ENCODE measurements around the gene MRPS18A. TPM values are rescaled to one million over a fixed set of nuclear protein-coding genes. Genes with fewer than 3 reads are reported as not detected.

MRPS18A gene
- total RNA-seq, 1 donor from 2014 or later: 79.5 TPM

GRCh38 chr6:43699564-43700186, 12.1 kb upstream of the MRPS18A start:
- no peak for FAIRE-seq
- H3K4me3 ChIP-seq (ENCODE audit: low read depth, low read length): no peak overlapping the region

GRCh38 chr6:43698584-43699349, 11.2 kb upstream of the MRPS18A start:
- no peak for FAIRE-seq
- Histone ChIP-seq H3K36me3 (ENCODE audit: control insufficient read depth, insufficient read depth, low read length) (no peaks in the 10 kb centered on the region), H3K27me3 (ENCODE audit: control insufficient read depth, insufficient read depth, low read length) (no peaks in the 10 kb centered on the region), H3K4me3 (ENCODE audit: low read depth, low read length) (no peak overlapping the region)
- DNase-seq (ENCODE audit: low read depth): peak; percentile 27
- no peak for TF ChIP-seq CTCF (IDR thresholded peaks at IDR 0.05; ENCODE audit: insufficient read depth, low read length, severe bottlenecking)

More at GRCh38 chr6:43699564-43700186, 12.1 kb upstream of the MRPS18A start:
- H3K27me3 ChIP-seq (ENCODE audit: control insufficient read depth, insufficient read depth, low read length): no peaks in the 10 kb centered on the region
- DNase-seq (ENCODE audit: low read depth): peak; percentile 83
- no peaks in the 10 kb centered on the region for H3K36me3 ChIP-seq (ENCODE audit: control insufficient read depth, insufficient read depth, low read length)
- no peak for TF ChIP-seq CTCF (IDR thresholded peaks at IDR 0.05; ENCODE audit: insufficient read depth, low read length, severe bottlenecking)

GRCh38 chr6:43697421-43697820, 9.8 kb upstream of the MRPS18A start:
- DNase-seq (ENCODE audit: low read depth) (no peak), FAIRE-seq (no peak)
- no peak for TF ChIP-seq CTCF (IDR thresholded peaks at IDR 0.05; ENCODE audit: insufficient read depth, low read length, severe bottlenecking)
- Histone ChIP-seq H3K36me3 (ENCODE audit: control insufficient read depth, insufficient read depth, low read length) (no peaks in the 10 kb centered on the region), H3K27me3 (ENCODE audit: control insufficient read depth, insufficient read depth, low read length) (no peaks in the 10 kb centered on the region), H3K4me3 (ENCODE audit: low read depth, low read length) (no peak overlapping the region)

GRCh38 chr6:43695967-43696291, 8.3 kb upstream of the MRPS18A start:
- no peak for FAIRE-seq
- no peaks in the 10 kb centered on the region for H3K36me3 ChIP-seq (ENCODE audit: control insufficient read depth, insufficient read depth, low read length)
- no peaks in the 10 kb centered on the region for H3K27me3 ChIP-seq (ENCODE audit: control insufficient read depth, insufficient read depth, low read length)
- no peak for TF ChIP-seq CTCF (IDR thresholded peaks at IDR 0.05; ENCODE audit: insufficient read depth, low read length, severe bottlenecking)
- H3K4me3 ChIP-seq (ENCODE audit: low read depth, low read length): no peak overlapping the region
- no peak for DNase-seq (ENCODE audit: low read depth)

GRCh38 chr6:43695215-43695966, 7.8 kb upstream of the MRPS18A start:
- Histone ChIP-seq H3K36me3 (ENCODE audit: control insufficient read depth, insufficient read depth, low read length) (no peaks in the 10 kb centered on the region), H3K27me3 (ENCODE audit: control insufficient read depth, insufficient read depth, low read length) (no peaks in the 10 kb centered on the region), H3K4me3 (ENCODE audit: low read depth, low read length) (no peak overlapping the region)
- no peak for TF ChIP-seq CTCF (IDR thresholded peaks at IDR 0.05; ENCODE audit: insufficient read depth, low read length, severe bottlenecking)
- DNase-seq (ENCODE audit: low read depth): peak; percentile 27
- FAIRE-seq: no peak

Measured in bronchial epithelial cell (primary cell).